GM12873 (cell line): ENCODE data around the gene GNG11.

Experiments used
- TF ChIP-seq, protein P1 (sequence below): IDR thresholded peaks from 2 replicates; pipeline ENCODE4 v1.5.1; 2012; ENCODE audit warnings: low read depth, mild to moderate bottlenecking, moderate library complexity, low read length, control low read depth; ENCODE audit not compliant: insufficient read depth; ENCODE audit errors: missing control alignments

The GNG11 gene

DNA sequence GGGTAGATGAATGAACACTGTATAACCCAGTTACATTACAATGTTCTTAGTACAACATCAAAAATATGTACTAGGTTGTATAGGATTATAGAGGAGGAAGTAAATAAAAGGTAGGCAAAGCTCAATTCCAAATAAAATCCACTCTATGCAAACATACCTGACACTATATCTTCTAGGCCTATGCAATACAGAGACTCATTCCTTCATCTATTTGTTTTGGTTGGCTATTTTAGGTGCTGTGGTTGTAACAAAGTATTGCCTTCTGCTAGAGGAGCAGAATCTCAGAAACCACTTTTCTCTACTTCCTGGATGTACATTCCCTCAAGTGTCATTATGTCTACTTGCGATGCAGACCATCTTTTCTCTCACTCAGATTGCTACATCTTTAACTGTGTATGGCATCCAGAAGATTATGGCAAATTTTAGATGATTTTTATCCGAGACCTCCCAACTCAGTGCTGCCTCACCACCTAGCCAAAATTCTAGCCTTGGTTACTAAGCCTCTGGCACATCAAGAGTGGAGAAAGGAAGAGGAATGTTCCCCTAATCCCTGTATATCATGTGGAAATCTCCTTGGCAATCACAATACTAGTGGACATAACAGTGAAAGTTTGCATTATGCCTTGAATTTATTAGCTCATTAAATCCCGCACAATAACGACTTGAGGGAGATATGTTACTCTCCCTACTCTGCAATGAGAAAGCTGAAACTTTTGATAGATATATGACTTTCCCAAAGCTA is 25.5 kb upstream of the GNG11 start:
- TF ChIP-seq, protein P1, sequence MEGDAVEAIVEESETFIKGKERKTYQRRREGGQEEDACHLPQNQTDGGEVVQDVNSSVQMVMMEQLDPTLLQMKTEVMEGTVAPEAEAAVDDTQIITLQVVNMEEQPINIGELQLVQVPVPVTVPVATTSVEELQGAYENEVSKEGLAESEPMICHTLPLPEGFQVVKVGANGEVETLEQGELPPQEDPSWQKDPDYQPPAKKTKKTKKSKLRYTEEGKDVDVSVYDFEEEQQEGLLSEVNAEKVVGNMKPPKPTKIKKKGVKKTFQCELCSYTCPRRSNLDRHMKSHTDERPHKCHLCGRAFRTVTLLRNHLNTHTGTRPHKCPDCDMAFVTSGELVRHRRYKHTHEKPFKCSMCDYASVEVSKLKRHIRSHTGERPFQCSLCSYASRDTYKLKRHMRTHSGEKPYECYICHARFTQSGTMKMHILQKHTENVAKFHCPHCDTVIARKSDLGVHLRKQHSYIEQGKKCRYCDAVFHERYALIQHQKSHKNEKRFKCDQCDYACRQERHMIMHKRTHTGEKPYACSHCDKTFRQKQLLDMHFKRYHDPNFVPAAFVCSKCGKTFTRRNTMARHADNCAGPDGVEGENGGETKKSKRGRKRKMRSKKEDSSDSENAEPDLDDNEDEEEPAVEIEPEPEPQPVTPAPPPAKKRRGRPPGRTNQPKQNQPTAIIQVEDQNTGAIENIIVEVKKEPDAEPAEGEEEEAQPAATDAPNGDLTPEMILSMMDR: no peak

DNA sequence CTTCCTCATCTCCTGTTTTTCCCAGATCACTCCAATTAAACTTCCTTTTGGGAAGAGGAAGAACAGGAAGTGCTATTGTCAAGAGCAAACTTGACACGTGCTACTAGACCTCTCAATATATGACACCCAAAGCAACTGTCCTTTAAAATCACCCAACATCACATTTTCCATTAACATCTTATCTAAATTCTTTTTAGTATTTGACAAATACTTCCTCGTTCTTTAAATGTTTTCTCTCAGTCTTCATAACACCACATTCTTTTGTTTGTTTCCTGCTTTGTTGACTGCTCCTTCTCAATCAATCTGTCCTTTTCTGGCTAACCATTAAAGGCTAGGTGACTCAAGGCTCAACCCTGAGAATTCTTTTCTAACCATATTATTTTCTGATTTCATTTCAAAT is 23.9 kb upstream of the GNG11 start:
- TF ChIP-seq, protein P1: no peak

DNA sequence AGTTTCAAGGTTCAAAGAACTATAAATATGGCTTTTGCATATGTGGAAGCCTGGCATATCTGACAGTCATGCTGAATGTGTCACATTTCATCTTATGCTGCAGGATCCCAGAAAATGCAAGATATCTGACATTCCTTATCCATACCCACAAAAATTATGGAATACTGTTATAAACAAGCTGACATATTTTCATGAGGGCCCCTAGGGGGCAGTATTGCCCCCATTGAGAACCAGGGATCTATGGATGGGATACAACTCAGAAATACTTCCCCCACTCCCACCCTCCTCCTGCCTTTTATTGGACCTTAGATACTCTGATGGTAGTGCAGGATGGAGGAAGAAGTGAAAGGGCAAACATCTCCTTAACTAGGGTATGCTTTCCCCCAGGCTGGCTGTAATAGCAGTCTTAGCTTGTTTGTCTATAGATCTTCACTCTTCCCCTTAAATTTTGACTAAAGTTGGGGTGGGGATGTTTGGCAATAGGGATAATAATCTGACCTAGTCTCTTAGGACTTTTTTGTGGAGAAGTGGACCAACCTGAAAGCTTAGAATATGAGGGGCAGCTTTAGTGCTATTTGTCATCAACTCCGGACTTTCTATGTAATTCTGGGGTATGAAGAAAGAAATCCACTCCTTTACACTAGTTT is 18.6 kb upstream of the GNG11 start:
- TF ChIP-seq, protein P1: peak; percentile 78

DNA sequence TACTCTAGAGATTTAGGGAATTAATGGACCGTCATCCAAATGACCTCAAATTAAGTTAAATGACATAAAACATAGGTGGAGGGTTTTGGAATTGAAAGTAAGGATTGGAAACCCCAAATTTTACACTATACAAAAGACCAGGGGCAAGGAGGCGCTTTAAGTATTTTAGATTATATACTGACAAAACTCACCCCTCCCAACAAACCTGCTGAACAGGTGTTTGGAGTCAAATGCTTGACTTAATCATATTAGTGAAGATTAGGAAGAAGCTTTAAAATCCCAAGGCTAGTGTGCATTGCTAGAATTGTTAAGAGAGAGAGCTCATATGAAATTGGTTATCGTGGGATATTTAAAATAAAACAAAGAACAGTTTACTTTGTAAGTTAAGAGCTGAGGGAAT is 15.3 kb upstream of the GNG11 start, which contains the start of gene GNGT1:
GNGT1 (plus strand) TSS at position 301 of the 400 bp plus-strand sequence. CDS start 180 bp downstream, outside the sequence.
- TF ChIP-seq, protein P1: no peak

DNA sequence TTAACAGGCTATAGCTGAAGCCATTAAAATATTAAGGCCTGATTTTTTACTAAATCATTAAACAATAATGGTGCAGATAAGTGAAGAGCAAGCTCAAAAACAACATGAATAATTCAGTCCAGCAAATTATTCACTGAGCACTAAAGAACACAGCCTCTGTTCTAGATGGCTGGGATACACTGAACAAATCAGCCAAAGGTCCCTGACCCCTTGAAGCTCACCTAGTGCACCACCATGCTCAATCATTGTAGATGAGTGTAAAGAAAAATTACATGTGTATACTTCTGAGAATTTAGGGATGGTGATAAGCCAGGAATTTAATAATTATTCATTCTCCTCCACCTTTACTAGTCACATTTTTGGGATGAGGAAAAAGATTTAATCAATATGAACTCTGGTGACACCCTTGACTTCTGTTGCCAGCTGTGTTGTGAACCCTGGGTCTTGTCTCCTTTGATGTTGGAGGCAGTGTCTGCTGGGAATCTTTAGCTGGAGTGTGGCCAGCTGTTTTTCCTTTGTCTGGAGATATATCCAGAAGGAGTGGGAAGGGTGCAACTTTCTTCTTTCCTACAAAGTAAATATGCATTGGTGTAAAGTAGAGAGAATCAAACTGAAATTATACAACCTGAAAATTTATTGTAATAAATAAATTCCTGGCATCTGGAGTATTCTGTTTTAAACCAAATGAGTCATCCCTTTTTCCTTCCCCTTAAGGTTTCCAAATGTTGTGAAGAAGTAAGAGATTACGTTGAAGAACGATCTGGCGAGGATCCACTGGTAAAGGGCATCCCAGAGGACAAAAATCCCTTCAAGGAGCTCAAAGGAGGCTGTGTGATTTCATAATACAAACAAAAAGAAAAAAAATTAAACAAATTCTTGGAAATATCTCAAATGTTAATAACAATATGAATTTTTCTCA is 11.2 kb upstream of the GNG11 start:
- TF ChIP-seq, protein P1: no peak

DNA sequence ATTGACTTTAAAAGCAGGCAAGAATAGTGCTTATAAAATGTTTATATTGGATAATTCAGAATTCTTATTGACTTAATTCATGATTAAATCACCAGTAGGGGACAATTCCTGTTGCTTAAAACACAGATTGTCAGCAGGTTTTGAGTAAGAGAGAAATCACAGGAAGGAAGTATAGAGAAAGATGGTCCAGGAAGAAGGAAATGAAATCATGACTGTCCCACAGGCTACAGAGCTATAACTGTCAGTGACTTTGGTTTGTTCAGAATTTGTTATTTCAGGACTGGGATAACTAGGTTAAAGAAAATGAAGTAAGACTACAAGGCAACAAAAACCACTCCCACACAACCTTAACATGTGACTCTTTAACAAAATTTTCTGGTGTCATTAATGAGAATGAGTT is 8.3 kb upstream of the GNG11 start:
- TF ChIP-seq, protein P1: no peak

DNA sequence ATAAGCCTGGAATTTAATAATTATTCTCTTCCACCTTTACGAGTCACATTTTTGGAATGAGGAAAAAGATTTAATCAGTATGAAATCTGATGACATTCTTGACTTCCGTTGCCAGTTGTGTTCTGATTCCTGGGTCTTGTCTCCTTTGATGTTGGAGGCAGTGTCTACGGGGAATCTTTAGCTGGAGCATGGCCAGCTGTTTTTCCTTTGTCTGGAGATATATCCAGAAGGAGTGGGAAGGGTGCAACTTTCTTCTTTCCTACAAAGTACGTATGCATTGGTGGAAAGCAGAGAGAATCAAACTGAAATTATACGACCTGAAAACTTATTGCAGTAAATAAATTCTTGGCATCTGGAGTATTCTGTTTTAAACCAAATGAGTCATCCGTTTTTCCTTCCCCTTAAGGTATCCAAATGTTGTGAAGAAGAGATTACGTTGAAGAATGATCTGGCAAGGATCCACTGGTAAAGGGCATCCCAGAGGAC is 6.9 kb upstream of the GNG11 start:
- TF ChIP-seq, protein P1: no peak
